ENCODE data around the gene CDK2AP2.

Gene CDK2AP2

GRCh38 chr11:67463680-67464410 lies 44.1 kb downstream of the CDK2AP2 start:
- Mint-ChIP-seq H3K4me1 (peaks cover 37% of the 10 kb centered on the region), H3K27me3 (no peaks in the 10 kb centered on the region), H3K4me3 (peak overlapping the region; percentile 84), H3K9me3 (no peaks in the 10 kb centered on the region), H3K36me3 (ENCODE audit: low read depth) (no peaks in the 10 kb centered on the region), H3K27ac (peak overlapping the region; percentile 82)
- DNase-seq (no peak), ATAC-seq (no peak)

DNA sequence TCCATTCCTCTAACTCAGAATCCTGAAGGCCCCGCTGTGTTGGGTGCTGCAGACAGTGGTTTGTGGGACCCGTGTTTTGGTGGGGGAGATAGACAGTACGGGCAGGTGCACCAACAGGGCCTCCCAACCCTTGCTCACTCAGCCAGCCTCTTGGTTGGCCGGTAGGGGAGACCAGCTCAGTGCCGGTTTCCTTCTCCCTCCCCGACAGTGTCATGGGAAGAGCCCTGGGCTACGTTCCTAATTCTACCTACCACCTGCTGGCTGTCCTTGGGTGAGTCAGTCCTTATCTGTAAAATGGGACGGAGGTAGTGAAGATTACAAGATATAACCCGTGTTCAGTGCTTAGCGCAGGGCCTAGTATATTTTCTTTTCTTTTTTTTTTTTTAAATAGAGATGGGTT lies 44.8 kb downstream of the CDK2AP2 start:
- peaks cover 34% of the 10 kb centered on the region for H3K4me1 Mint-ChIP-seq
- no peak overlapping the region for H3K27ac Mint-ChIP-seq

DNA sequence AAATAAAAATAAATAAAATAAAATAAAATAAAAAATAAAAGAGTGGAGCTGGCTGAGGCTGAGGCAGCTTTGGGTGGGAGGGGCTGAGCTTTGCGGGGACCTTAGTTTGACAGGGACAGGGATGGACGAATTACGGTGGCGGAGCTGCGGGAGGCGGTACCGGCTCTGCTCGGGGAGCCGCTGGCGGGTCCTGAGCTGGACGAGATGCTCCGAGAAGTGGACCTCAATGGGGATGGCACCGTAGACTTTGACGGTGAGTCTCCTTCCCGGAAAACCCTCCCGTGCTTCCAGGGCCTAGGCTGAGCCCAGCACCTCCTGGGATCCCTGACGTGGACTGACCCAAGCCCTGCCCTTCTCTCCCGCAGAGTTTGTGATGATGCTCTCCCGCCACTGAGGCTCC lies 49.7 kb downstream of the CDK2AP2 start:
- no peaks in the 10 kb centered on the region for H3K36me3 Mint-ChIP-seq (ENCODE audit: low read depth)
- no peaks in the 10 kb centered on the region for H3K9me3 Mint-ChIP-seq
- no peak overlapping the region for H3K4me3 Mint-ChIP-seq
- DNase-seq (no peak), ATAC-seq (no peak)
- H3K27ac Mint-ChIP-seq = no peak overlapping the region
- peaks cover 13% of the 10 kb centered on the region for H3K4me1 Mint-ChIP-seq
- H3K27me3 Mint-ChIP-seq = no peaks in the 10 kb centered on the region

More for the DNA sequence above, 44.8 kb downstream of the CDK2AP2 start:
- no peaks in the 10 kb centered on the region for H3K9me3 Mint-ChIP-seq
- H3K27me3 Mint-ChIP-seq = no peaks in the 10 kb centered on the region
- no peaks in the 10 kb centered on the region for H3K36me3 Mint-ChIP-seq (ENCODE audit: low read depth)
- no peak overlapping the region for H3K4me3 Mint-ChIP-seq
- no peak for ATAC-seq
- DNase-seq = no peak

DNA sequence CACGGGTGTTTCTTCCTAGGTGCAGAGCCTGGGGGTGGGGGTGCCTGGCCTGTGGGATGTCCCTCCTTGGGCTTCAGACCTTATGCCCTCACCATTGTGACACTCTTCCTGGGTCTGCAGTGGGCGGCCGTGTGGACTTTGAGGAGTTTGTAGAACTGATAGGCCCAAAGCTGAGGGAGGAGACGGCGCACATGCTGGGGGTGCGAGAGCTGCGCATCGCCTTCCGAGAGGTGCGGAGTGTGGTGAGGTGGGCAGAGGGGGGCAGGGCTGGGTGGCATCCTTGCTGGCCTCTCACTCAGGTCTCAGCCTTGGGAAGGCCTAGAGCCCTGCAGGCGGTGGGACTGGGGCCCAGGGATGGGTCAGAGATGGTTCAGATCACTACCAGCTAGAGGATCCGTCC lies 50.5 kb downstream of the CDK2AP2 start:
- H3K4me1 Mint-ChIP-seq = peaks cover 9% of the 10 kb centered on the region
- H3K27me3 Mint-ChIP-seq = no peaks in the 10 kb centered on the region
- DNase-seq = no peak
- no peaks in the 10 kb centered on the region for H3K36me3 Mint-ChIP-seq (ENCODE audit: low read depth)
- H3K27ac Mint-ChIP-seq = no peak overlapping the region
- no peak overlapping the region for H3K4me3 Mint-ChIP-seq
- no peaks in the 10 kb centered on the region for H3K9me3 Mint-ChIP-seq
- ATAC-seq = no peak

Measured in activated naive CD8-positive, alpha-beta T cell treated with anti-CD3 and anti-CD28 coated beads, Interleukin-2, amount 50 U/mL, for 24 hours (primary cell).